ENCODE data around the gene INPP5K.
"Not testable (repeated sequence)": the region's sequence is repeated elsewhere in the genome, so short reads cannot be mapped to it uniquely, and the experiment has no call there.

The INPP5K gene

DNA sequence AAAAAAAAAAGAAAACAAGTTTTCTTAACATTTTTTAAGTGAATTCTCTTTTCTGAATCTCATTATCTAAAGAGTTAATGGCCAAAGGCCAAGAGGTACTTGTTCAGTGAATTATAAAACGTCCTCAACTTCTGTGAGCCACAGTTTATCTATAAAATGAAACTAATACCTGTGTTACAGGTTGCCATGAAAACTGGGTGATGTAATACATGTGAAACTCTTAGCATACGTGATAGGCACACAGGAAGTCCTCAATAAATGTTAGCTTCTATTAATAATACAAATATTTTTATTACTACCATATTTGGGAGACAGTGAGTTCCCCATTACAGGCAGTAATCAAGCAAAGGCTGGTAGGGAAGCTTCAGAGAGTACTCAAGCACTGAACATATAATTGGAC is 13.5 kb upstream of the INPP5K start:
- WGBS: 100% methylated on average over 1 of the region's 2 CpGs
- Histone ChIP-seq H3K9me3 (ENCODE audit: control insufficient read depth, low read length) (no peaks in the 10 kb centered on the region), H3K4me2 (ENCODE audit: low read length, poor library complexity, severe bottlenecking) (no peak overlapping the region), H2BK5ac (ENCODE audit: low read depth, low read length, poor library complexity, severe bottlenecking) (no peak overlapping the region), H3K27me3 (ENCODE audit: control insufficient read depth in 1 of 2, insufficient read depth in 1 of 2, low read length in 2 of 2) (no peaks in the 10 kb centered on the region), H3K27ac (ENCODE audit: low read length, poor library complexity, severe bottlenecking) (no peak overlapping the region), H4K91ac (ENCODE audit: low read length) (no peak overlapping the region), H3K4me3 (ENCODE audit: insufficient read depth in 1 of 2, low read depth in 1 of 2, low read length in 2 of 2) (no peak overlapping the region), H3K18ac (ENCODE audit: low read depth in 1 of 2, low read length in 2 of 2) (no peak overlapping the region), H3K9ac (ENCODE audit: low read length) (no peak overlapping the region), H2AK5ac (ENCODE audit: low read length, severe bottlenecking) (no peak overlapping the region), H2BK12ac (ENCODE audit: low read length in 2 of 2) (no peak overlapping the region), H3K23ac (ENCODE audit: low read length in 2 of 2) (no peak overlapping the region), H3K4me1 (ENCODE audit: control insufficient read depth, insufficient read depth, low read depth, low read length) (peaks cover 2% of the 10 kb centered on the region), H3K4ac (ENCODE audit: low read depth in 1 of 2, low read length in 2 of 2) (no peak overlapping the region), H3K14ac (ENCODE audit: low read length in 2 of 2) (no peak overlapping the region), H3K36me3 (ENCODE audit: control insufficient read depth in 1 of 2, insufficient read depth in 2 of 2, low read depth in 1 of 2, low read length in 2 of 2) (peaks cover 58 to 85% of the 10 kb centered on the region in 2 experiments), H2BK120ac (ENCODE audit: low read depth, low read length) (no peak overlapping the region), H2BK15ac (ENCODE audit: low read depth, poor library complexity, severe bottlenecking) (no peak overlapping the region), H4K8ac (ENCODE audit: low read length) (no peak overlapping the region), H2AFZ (ENCODE audit: low read depth, low read length) (no peak overlapping the region), H3K79me1 (replicated peaks; ENCODE audit: low read length, poor library complexity, severe bottlenecking) (peaks cover 23% of the 10 kb centered on the region)
- no peak for DNase-seq

DNA sequence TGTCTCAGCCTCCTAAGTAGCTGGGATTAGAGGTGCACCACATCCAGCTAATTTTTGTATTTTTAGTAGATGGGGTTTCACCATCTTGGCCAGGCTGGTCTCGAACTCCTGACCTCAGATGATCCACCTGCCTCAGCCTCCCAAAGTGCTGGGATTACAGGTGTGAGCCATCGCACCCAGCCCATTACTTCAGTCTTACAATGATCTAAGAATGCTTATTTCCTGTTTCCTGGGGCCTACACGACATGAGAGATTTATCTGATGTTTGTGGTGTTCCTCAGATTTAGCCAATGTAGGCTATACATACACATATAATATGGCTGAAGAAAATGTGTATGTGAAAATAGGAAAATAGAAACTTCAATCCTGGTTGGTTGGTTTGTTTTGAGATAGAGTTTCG is 10.5 kb upstream of the INPP5K start:
- H3K14ac ChIP-seq (ENCODE audit: low read length in 2 of 2); H3K9ac ChIP-seq (ENCODE audit: low read length); H3K4me1 ChIP-seq (ENCODE audit: control insufficient read depth, insufficient read depth, low read depth, low read length); H3K18ac ChIP-seq (ENCODE audit: low read depth in 1 of 2, low read length in 2 of 2); H3K4me3 ChIP-seq (ENCODE audit: insufficient read depth in 1 of 2, low read depth in 1 of 2, low read length in 2 of 2); H2AFZ ChIP-seq (ENCODE audit: low read depth, low read length); H2BK5ac ChIP-seq (ENCODE audit: low read depth, low read length, poor library complexity, severe bottlenecking); H3K9me3 ChIP-seq (ENCODE audit: control insufficient read depth, low read length); H4K8ac ChIP-seq (ENCODE audit: low read length); H3K4me2 ChIP-seq (ENCODE audit: low read length, poor library complexity, severe bottlenecking); DNase-seq; H2AK5ac ChIP-seq (ENCODE audit: low read length, severe bottlenecking); H2BK15ac ChIP-seq (ENCODE audit: low read depth, poor library complexity, severe bottlenecking); H3K23ac ChIP-seq (ENCODE audit: low read length in 2 of 2); H2BK120ac ChIP-seq (ENCODE audit: low read depth, low read length); H3K4ac ChIP-seq (ENCODE audit: low read depth in 1 of 2, low read length in 2 of 2); H4K91ac ChIP-seq (ENCODE audit: low read length); H3K27ac ChIP-seq (ENCODE audit: low read length, poor library complexity, severe bottlenecking); H3K27me3 ChIP-seq (ENCODE audit: control insufficient read depth in 1 of 2, insufficient read depth in 1 of 2, low read length in 2 of 2); H2BK12ac ChIP-seq (ENCODE audit: low read length in 2 of 2): not testable (repeated sequence)
- WGBS: 96% methylated on average over 1 of the region's 4 CpGs
- Histone ChIP-seq H3K36me3 (ENCODE audit: control insufficient read depth in 1 of 2, insufficient read depth in 2 of 2, low read depth in 1 of 2, low read length in 2 of 2) (peaks cover 42 to 75% of the 10 kb centered on the region in 2 experiments), H3K79me1 (replicated peaks; ENCODE audit: low read length, poor library complexity, severe bottlenecking) (peaks cover 14% of the 10 kb centered on the region)

GRCh38 chr17:1522626-1523025 is 6.2 kb upstream of the INPP5K start:
- H4K91ac ChIP-seq (ENCODE audit: low read length): no peak overlapping the region
- H3K9ac ChIP-seq (ENCODE audit: low read length): no peak overlapping the region
- peaks cover 3% of the 10 kb centered on the region for H3K4me1 ChIP-seq (ENCODE audit: control insufficient read depth, insufficient read depth, low read depth, low read length)
- no peak overlapping the region for H3K23ac ChIP-seq (ENCODE audit: low read length in 2 of 2)
- H2BK120ac ChIP-seq (ENCODE audit: low read depth, low read length): no peak overlapping the region
- no peak overlapping the region for H3K4me3 ChIP-seq (ENCODE audit: insufficient read depth in 1 of 2, low read depth in 1 of 2, low read length in 2 of 2)
- H3K18ac ChIP-seq (ENCODE audit: low read depth in 1 of 2, low read length in 2 of 2): no peak overlapping the region
- H3K14ac ChIP-seq (ENCODE audit: low read length in 2 of 2): no peak overlapping the region
- no peaks in the 10 kb centered on the region for H3K27me3 ChIP-seq (ENCODE audit: control insufficient read depth in 1 of 2, insufficient read depth in 1 of 2, low read length in 2 of 2)
- WGBS: 96% methylated on average over 5 of the region's 5 CpGs
- no peak overlapping the region for H3K4me2 ChIP-seq (ENCODE audit: low read length, poor library complexity, severe bottlenecking)
- no peak for DNase-seq
- H3K9me3 ChIP-seq (ENCODE audit: control insufficient read depth, low read length): no peaks in the 10 kb centered on the region
- no peak overlapping the region for H2AK5ac ChIP-seq (ENCODE audit: low read length, severe bottlenecking)
- H2AFZ ChIP-seq (ENCODE audit: low read depth, low read length): no peak overlapping the region
- H3K36me3 ChIP-seq (ENCODE audit: control insufficient read depth in 1 of 2, insufficient read depth in 2 of 2, low read depth in 1 of 2, low read length in 2 of 2): peaks cover 38 to 74% of the 10 kb centered on the region in 2 experiments
- no peak overlapping the region for H3K27ac ChIP-seq (ENCODE audit: low read length, poor library complexity, severe bottlenecking)
- no peak overlapping the region for H2BK5ac ChIP-seq (ENCODE audit: low read depth, low read length, poor library complexity, severe bottlenecking)
- H3K79me1 ChIP-seq (replicated peaks; ENCODE audit: low read length, poor library complexity, severe bottlenecking): peaks cover 8% of the 10 kb centered on the region
- H2BK12ac ChIP-seq (ENCODE audit: low read length in 2 of 2): no peak overlapping the region
- H2BK15ac ChIP-seq (ENCODE audit: low read depth, poor library complexity, severe bottlenecking): no peak overlapping the region
- H3K4ac ChIP-seq (ENCODE audit: low read depth in 1 of 2, low read length in 2 of 2): no peak overlapping the region
- no peak overlapping the region for H4K8ac ChIP-seq (ENCODE audit: low read length)

GRCh38 chr17:1521086-1521640 is 4.8 kb upstream of the INPP5K start:
- WGBS: 96% methylated on average over 9 of the region's 10 CpGs

More at GRCh38 chr17:1521086-1521640, 4.8 kb upstream of the INPP5K start:
- Histone ChIP-seq H2BK15ac (ENCODE audit: low read depth, poor library complexity, severe bottlenecking) (no peak overlapping the region), H3K9ac (ENCODE audit: low read length) (peak overlapping the region; percentile 46), H3K14ac (ENCODE audit: low read length in 2 of 2) (no peak overlapping the region), H3K4me1 (ENCODE audit: control insufficient read depth, insufficient read depth, low read depth, low read length) (peaks cover 5% of the 10 kb centered on the region), H2AK5ac (ENCODE audit: low read length, severe bottlenecking) (no peak overlapping the region), H2AFZ (ENCODE audit: low read depth, low read length) (no peak overlapping the region), H3K4ac (ENCODE audit: low read depth in 1 of 2, low read length in 2 of 2) (no peak overlapping the region), H3K27ac (ENCODE audit: low read length, poor library complexity, severe bottlenecking) (no peak overlapping the region), H4K91ac (ENCODE audit: low read length) (no peak overlapping the region), H3K4me3 (ENCODE audit: insufficient read depth in 1 of 2, low read depth in 1 of 2, low read length in 2 of 2) (no peak overlapping the region), H3K79me1 (replicated peaks; ENCODE audit: low read length, poor library complexity, severe bottlenecking) (peaks cover 9% of the 10 kb centered on the region), H3K18ac (ENCODE audit: low read depth in 1 of 2, low read length in 2 of 2) (no peak overlapping the region), H4K8ac (ENCODE audit: low read length) (no peak overlapping the region), H3K36me3 (ENCODE audit: control insufficient read depth in 1 of 2, insufficient read depth in 2 of 2, low read depth in 1 of 2, low read length in 2 of 2) (peaks cover 34 to 63% of the 10 kb centered on the region in 2 experiments), H2BK12ac (ENCODE audit: low read length in 2 of 2) (no peak overlapping the region), H3K4me2 (ENCODE audit: low read length, poor library complexity, severe bottlenecking) (no peak overlapping the region), H2BK5ac (ENCODE audit: low read depth, low read length, poor library complexity, severe bottlenecking) (no peak overlapping the region), H3K27me3 (ENCODE audit: control insufficient read depth in 1 of 2, insufficient read depth in 1 of 2, low read length in 2 of 2) (no peaks in the 10 kb centered on the region), H3K23ac (ENCODE audit: low read length in 2 of 2) (no peak overlapping the region), H3K9me3 (ENCODE audit: control insufficient read depth, low read length) (no peaks in the 10 kb centered on the region), H2BK120ac (ENCODE audit: low read depth, low read length) (no peak overlapping the region)
- no peak for DNase-seq

Data from mesenchymal stem cell (in vitro differentiated cells and primary cell).